ENCODE data around the gene MRPL22. TPM values are rescaled to one million over a fixed set of nuclear protein-coding genes. Genes with fewer than 3 reads are reported as not detected.

MRPL22 gene
- total and polyA plus RNA-seq, 2 of the 13 experiments (the other 11 are each of a cell fraction or from before 2014, with no cell fraction given) = 66.8 to 84.8 TPM

DNA sequence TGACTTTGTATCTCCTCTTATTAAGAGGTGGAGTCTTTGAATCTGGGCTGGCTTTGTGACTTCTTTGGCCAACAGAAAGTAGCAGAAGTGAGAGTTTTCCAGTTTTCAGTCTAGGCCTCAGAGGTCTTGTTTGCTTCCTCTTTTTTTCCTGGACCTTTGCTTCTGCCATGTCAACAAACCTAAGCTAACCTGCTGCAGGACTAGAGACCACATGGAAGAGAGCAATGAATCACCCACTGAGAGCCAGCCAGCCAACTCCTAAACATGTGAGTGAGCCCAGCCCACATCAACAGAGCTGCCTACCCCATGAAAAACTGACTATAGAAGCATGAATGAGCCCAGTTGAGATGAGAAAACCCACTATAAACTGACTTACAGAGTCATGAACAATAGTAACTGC lies 29.9 kb downstream of the MRPL22 start (continued):
- TF ChIP-seq KLF15 (CRISPR knock-in tag; IDR thresholded peaks at IDR 0.05; ENCODE audit: borderline replicate concordance) = no peak
- TF ChIP-seq, protein P1, sequence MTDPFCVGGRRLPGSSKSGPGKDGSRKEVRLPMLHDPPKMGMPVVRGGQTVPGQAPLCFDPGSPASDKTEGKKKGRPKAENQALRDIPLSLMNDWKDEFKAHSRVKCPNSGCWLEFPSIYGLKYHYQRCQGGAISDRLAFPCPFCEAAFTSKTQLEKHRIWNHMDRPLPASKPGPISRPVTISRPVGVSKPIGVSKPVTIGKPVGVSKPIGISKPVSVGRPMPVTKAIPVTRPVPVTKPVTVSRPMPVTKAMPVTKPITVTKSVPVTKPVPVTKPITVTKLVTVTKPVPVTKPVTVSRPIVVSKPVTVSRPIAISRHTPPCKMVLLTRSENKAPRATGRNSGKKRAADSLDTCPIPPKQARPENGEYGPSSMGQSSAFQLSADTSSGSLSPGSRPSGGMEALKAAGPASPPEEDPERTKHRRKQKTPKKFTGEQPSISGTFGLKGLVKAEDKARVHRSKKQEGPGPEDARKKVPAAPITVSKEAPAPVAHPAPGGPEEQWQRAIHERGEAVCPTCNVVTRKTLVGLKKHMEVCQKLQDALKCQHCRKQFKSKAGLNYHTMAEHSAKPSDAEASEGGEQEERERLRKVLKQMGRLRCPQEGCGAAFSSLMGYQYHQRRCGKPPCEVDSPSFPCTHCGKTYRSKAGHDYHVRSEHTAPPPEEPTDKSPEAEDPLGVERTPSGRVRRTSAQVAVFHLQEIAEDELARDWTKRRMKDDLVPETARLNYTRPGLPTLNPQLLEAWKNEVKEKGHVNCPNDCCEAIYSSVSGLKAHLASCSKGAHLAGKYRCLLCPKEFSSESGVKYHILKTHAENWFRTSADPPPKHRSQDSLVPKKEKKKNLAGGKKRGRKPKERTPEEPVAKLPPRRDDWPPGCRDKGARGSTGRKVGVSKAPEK (CRISPR knock-in tag; IDR thresholded peaks at IDR 0.05; ENCODE audit: borderline replicate concordance) = no peak
- TF ChIP-seq, protein P2, sequence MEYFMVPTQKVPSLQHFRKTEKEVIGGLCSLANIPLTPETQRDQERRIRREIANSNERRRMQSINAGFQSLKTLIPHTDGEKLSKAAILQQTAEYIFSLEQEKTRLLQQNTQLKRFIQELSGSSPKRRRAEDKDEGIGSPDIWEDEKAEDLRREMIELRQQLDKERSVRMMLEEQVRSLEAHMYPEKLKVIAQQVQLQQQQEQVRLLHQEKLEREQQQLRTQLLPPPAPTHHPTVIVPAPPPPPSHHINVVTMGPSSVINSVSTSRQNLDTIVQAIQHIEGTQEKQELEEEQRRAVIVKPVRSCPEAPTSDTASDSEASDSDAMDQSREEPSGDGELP (IDR thresholded peaks at IDR 0.05; ENCODE audit: borderline replicate concordance, low read depth) = peak; percentile 56; the same call in 1 of the 2 replicates
- TF ChIP-seq STAG1 (CRISPR knock-in tag; IDR thresholded peaks at IDR 0.05) = no peak
- TF ChIP-seq, protein P3, sequence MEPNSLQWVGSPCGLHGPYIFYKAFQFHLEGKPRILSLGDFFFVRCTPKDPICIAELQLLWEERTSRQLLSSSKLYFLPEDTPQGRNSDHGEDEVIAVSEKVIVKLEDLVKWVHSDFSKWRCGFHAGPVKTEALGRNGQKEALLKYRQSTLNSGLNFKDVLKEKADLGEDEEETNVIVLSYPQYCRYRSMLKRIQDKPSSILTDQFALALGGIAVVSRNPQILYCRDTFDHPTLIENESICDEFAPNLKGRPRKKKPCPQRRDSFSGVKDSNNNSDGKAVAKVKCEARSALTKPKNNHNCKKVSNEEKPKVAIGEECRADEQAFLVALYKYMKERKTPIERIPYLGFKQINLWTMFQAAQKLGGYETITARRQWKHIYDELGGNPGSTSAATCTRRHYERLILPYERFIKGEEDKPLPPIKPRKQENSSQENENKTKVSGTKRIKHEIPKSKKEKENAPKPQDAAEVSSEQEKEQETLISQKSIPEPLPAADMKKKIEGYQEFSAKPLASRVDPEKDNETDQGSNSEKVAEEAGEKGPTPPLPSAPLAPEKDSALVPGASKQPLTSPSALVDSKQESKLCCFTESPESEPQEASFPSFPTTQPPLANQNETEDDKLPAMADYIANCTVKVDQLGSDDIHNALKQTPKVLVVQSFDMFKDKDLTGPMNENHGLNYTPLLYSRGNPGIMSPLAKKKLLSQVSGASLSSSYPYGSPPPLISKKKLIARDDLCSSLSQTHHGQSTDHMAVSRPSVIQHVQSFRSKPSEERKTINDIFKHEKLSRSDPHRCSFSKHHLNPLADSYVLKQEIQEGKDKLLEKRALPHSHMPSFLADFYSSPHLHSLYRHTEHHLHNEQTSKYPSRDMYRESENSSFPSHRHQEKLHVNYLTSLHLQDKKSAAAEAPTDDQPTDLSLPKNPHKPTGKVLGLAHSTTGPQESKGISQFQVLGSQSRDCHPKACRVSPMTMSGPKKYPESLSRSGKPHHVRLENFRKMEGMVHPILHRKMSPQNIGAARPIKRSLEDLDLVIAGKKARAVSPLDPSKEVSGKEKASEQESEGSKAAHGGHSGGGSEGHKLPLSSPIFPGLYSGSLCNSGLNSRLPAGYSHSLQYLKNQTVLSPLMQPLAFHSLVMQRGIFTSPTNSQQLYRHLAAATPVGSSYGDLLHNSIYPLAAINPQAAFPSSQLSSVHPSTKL (CRISPR knock-in tag; IDR thresholded peaks at IDR 0.05) = peak; percentile 55; the same call in 1 of the 2 replicates
- no peak for TF ChIP-seq PHF20 (CRISPR knock-in tag; IDR thresholded peaks at IDR 0.05)
- 0 out of 2 replicates have a peak, but pooled peaks have one; percentile 35 for TF ChIP-seq IRF2 (CRISPR knock-in tag; IDR thresholded peaks at IDR 0.05)
- TF ChIP-seq, protein P4, sequence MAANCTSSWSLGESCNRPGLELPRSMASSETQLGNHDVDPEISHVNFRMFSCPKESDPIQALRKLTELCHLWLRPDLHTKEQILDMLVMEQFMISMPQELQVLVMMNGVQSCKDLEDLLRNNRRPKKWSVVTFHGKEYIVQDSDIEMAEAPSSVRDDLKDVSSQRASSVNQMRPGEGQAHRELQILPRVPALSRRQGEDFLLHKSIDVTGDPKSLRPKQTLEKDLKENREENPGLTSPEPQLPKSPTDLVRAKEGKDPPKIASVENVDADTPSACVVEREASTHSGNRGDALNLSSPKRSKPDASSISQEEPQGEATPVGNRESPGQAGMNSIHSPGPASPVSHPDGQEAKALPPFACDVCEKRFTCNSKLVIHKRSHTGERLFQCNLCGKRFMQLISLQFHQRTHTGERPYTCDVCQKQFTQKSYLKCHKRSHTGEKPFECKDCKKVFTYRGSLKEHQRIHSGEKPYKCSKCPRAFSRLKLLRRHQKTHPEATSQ (CRISPR knock-in tag; IDR thresholded peaks at IDR 0.05; ENCODE audit: borderline replicate concordance) = 0 out of 2 replicates have a peak, but pooled peaks have one; percentile 26
- TF ChIP-seq, protein P5, sequence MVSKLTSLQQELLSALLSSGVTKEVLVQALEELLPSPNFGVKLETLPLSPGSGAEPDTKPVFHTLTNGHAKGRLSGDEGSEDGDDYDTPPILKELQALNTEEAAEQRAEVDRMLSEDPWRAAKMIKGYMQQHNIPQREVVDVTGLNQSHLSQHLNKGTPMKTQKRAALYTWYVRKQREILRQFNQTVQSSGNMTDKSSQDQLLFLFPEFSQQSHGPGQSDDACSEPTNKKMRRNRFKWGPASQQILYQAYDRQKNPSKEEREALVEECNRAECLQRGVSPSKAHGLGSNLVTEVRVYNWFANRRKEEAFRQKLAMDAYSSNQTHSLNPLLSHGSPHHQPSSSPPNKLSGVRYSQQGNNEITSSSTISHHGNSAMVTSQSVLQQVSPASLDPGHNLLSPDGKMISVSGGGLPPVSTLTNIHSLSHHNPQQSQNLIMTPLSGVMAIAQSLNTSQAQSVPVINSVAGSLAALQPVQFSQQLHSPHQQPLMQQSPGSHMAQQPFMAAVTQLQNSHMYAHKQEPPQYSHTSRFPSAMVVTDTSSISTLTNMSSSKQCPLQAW (CRISPR knock-in tag; IDR thresholded peaks at IDR 0.05) = 0 out of 2 replicates have a peak, but pooled peaks have one; percentile 39
- TF ChIP-seq FOSL2 (CRISPR knock-in tag; IDR thresholded peaks at IDR 0.05) = peak; percentile 85
- TF ChIP-seq ELF3 (CRISPR knock-in tag; IDR thresholded peaks at IDR 0.05) = peak; percentile 72
- TF ChIP-seq GATAD1 (CRISPR knock-in tag; IDR thresholded peaks at IDR 0.05) = peak; percentile 38; the same call in 1 of the 2 replicates
- TF ChIP-seq BHLHE40 (IDR thresholded peaks at IDR 0.05; ENCODE audit: low read length) = no peak
- TF ChIP-seq, protein P6, sequence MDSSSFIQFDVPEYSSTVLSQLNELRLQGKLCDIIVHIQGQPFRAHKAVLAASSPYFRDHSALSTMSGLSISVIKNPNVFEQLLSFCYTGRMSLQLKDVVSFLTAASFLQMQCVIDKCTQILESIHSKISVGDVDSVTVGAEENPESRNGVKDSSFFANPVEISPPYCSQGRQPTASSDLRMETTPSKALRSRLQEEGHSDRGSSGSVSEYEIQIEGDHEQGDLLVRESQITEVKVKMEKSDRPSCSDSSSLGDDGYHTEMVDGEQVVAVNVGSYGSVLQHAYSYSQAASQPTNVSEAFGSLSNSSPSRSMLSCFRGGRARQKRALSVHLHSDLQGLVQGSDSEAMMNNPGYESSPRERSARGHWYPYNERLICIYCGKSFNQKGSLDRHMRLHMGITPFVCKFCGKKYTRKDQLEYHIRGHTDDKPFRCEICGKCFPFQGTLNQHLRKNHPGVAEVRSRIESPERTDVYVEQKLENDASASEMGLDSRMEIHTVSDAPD (CRISPR knock-in tag; IDR thresholded peaks at IDR 0.05) = 0 out of 2 replicates have a peak, but pooled peaks have one; percentile 36
- TF ChIP-seq MIXL1 (CRISPR knock-in tag; IDR thresholded peaks at IDR 0.05) = 0 out of 2 replicates have a peak, but pooled peaks have one; percentile 32
- peak; percentile 18; the same call in 1 of the 2 replicates for TF ChIP-seq ERF (CRISPR knock-in tag; IDR thresholded peaks at IDR 0.05)
- peak; percentile 20; the same call in 1 of the 2 replicates for TF ChIP-seq HMG20A (CRISPR knock-in tag; IDR thresholded peaks at IDR 0.05; ENCODE audit: borderline replicate concordance)
